Epithelial cell of prostate (primary cell): ENCODE measurements around the gene SPEG.

ENCODE experiments used
- DNase-seq: peaks from one replicate; pipeline ENCODE4 v3.0.0-alpha.2; 2011; ENCODE audit warnings: low read depth, low spot score
- H3K27ac ChIP-seq: fragments of 450-650 bp; 2 replicates; pipeline ENCODE4 v1.5.1; 2017; ENCODE audit warnings: mild to moderate bottlenecking

The SPEG gene

DNA sequence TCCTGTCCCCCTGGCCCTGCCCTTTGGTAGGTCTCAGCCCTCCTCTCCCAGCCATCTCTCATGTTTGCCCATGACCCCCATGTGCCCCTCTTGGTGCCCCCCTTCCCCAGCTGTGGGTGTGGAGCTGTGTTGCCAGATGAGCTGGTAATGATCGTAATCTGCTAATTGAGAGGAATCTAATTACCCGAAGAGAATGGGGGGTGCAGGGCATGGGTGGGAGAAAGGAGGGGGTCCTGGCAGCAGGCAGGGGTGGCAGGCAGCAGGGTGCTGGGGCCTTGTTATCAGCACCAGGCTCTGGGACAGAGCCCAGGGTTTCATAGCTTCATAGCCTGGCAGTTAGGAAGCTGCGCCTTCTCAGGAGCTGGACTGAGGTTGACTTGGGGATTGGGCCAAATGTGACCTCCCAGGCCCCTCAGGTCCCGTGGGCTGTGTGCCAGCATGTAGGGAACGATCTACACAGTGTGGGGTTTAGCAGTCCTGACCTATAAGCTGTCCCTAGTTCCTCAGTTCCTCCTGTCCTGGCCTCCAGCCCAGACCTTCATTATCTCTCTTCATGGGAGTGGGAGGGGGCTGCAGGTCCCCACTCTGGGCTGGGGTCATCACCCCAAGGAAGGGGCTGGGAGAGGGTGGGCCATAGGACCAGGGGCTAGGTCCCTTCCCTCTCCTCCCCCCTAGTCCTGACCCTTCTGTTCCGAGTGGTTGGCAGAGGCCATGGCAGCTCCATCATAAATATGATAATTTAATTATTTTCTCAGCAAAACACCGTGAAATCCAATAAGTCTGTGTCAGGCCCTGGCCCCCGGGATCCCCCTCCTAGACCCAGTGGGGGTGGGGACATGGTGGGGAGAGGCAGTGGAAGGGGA lies 73.2 kb downstream of the SPEG start:
- DNase-seq = no peak
- H3K27ac ChIP-seq = no peak overlapping the region

DNA sequence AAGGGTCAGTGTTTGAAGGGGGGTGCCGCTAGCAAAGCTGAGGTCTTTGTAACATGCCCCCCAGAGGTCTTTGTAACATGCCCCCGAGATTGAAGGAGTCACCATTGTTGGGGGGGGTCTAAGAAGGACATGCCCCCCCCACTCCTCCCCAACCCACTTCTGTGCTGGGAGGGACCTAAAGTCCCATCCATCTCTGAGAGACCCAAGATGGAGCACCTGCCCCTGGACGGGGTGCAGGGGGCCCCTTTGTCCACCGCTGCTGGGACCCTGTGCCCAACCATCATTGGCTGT lies 73.7 kb downstream of the SPEG start:
- no peak overlapping the region for H3K27ac ChIP-seq

DNA sequence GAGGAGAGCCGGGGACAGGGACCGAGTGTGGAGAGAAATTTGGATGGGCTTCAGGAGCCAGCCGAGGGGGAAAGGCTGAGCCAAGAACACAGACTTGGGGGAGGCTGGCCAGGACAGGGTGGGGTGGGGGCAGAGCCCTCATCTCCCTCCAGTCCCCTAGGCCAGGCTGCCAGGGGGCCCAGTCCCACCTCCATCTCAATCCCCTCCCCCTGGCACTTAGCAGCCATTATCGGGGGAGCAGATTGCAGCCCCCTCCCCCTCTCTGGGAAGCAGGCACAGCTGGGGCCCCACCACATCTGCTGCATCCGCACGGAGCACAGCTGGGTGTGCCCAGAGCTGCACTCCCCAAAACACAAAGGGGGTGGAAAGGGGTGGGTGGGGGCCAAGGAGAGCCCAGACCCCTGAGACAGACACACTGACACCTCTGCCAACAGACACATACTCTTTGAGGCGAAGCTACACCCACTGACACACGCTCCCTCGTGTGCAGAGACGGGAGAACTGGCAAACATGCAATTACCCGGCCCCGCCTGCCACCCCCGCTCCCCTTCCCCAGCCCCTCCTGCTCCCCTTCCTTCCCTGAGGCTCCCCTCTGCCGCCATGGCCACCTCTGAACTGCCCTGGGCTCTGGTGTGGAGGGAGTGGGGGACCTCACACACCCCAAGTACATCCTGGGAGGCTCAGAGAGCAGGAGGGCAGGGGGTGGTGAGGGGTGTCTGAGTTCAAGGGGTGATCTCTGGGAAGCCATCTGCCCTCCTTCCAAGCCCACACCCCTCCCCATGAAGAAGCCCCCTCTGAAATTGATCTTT lies 74.5 kb downstream of the SPEG start:
- no peak for DNase-seq
- H3K27ac ChIP-seq = no peak overlapping the region

More for the DNA sequence above, 73.7 kb downstream of the SPEG start:
- no peak for DNase-seq

DNA sequence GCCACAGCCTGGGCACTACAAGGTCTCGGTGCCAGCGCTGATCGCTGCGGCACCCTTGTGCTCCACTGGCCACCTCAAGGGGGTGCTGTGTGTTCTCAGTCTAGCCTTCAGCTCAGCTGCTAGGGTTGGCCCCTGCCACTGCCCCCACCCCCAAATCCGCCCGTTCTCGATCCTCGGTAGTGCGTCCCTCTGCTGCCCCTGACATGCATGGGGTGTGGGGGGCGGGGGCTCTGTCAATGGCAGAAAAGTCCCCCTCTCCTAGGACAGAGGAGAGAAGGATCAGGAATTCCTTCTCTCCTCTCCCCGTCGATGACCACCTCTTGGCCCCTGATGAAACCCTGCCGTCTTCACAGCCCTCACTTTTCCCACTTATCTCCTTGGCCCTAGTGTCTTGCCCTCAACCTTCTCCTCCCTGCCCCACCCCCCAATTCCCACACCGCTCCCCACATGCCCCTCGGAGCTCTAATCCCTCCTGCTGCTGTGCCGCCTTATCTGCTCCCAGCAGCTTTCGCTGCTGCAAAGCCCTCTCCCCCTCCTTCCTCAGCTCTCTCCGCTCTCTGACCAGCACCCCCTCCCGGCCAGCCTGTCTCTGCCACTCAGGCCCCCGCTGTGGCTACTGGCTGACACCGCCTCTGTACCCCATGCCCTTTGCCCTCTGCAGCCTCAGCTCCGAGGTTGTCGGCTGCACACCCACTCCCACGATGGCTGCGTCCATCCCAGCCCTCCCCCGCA lies 75.3 kb downstream of the SPEG start:
- no peak for DNase-seq
- no peak overlapping the region for H3K27ac ChIP-seq

DNA sequence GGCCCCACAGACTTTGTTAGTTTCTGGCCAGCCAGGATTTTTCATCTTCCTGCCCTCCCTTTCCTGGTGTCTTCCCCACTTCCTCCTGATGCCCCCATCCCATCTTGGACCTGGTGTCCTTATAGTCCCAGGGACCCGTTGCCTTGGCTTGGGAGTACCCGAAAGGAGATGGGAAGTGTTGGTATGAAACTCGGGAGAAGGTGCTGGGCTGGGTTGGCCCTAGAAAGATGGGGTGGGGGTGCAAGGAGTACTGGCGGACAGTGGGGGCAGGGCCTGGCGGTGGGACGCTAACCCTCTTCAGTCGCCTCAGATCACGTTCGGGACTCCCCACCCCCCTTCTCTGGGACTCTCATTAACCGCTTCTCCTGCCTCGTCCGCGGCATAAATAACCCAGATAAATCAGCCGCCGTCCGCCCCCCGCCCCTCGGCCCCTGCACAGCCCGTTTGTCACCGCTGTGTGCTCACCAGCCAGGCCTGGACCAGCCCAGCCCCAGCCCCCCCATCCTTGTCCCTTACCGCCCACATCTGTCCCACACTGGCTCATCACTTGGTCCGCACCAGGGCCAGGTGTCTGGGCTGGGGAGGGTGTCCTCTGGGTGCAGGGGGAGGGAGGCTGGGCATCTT lies 76.0 kb downstream of the SPEG start:
- no peak for DNase-seq
- no peak overlapping the region for H3K27ac ChIP-seq

DNA sequence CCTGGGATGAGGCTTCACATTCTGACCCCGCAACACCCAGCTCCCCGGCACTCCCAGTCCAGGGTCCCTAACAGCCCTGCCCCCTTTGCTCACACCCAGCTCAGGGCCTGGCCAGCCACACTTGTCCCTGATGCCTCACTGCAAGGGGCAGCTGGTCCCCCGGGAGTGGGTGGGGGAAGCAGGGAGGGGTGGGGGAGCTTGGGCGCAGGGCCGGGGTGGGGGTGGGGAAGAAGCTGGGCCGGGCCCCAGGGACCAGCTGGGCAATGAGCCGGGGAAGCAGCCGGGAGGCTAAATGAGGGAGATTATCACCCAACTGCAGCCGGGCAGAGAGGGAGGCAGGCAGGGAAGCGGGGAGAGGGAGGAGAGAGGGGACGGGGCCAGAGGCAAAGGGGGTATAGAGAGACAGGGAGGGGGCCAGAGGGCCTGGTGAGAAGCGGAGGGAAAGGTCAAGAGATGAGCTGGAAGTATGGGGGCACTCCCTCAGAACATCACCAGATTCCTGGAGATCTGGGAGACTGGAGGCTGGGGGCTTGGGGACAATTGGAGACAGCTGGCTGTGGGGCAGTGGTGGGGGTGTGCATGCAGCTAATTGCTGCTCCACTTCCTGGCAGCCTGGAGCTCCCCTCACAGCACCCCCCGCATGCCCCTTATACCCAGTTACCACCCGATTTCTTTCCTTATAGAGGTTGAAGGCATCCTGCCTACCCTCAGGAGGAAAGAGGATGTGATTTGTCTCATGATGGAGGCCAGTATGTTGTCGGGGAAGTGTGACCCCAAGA lies 77.1 kb downstream of the SPEG start:
- no peak for DNase-seq
- no peak overlapping the region for H3K27ac ChIP-seq

DNA sequence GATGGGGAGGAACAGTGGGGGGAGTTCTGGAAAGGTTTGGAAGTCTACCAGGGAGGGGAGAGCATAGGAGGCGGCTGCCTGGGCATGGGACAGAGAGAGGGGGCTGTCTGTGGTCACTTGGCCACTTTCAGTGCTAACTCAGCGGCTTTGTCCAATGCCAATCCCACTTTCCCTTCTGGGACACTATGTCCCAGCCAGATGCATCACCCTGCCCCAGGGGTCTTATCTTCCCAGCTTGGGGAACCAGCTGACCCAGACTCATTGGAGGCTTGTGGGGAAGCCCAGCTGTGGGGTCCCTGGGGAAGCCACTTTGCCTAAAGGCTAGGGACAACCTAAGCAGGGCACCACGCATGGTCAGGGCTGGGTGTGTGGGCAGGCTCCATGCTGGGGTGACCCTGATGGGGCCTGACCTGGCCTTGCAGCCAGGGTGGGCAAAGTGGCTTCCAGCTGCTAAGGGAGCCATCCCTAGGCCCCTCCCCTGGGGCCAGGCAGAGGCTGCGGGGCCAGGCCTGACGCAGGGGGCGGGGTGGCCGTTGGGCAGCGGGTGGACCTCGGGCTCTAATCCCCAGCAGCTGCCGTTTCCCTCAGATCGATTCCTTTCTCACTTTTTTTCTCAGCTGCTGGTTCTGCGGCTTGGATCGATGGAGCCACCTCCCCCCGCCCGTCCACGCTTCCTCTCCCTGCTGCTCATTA lies 78.0 kb downstream of the SPEG start:
- no peak for DNase-seq

DNA sequence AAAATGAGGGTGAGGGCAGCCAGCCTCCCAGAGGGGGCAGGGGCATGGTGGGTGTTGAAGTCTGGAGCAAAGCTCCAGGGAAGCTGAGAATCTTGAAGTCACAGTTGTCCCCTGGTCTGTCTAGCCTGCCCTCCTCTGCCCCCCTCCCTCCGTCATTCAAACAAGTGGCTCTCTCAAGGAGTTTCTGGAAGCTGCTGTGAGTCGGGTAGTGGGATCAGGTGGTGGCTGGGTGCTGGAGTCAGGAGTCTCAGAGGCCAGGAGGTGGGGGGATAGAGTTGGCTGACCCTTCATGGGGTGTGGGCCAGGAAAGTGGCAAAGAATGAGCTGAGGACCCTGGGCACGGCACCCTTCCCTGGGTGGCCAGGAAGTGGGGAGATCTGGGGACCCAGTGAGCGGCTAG lies 79.1 kb downstream of the SPEG start:
- no peak for DNase-seq
- no peak overlapping the region for H3K27ac ChIP-seq

More for the DNA sequence above, 78.0 kb downstream of the SPEG start:
- no peak overlapping the region for H3K27ac ChIP-seq

DNA sequence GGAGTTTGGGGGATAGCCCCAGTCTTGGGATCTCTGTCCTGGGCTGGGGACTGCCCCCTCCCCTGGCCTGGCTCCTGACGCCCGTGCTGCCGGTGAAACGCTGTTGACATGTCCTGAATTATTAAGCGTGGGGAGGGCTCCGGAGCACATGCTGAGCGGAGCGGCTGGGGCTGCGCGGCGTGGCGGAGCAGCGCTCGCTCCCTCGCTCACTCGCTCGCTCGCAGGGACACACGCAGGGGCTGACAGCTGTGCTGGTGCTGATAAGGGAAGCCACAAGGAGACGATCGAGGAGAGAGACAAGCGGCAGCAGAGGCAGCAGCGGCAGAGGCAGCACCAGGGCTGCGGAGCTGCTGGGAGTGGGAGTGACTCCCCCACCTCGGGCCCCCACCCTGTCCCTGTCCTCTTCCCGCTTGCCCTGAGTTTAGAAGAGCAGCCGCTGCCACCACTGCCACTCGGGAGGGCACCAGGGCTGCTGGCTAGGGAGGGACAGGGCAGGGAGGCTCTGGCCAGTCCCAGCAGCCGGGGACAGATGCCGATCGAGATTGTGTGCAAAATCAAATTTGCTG lies 79.6 kb downstream of the SPEG start, which contains the start of gene ASIC4:
TSS of gene ASIC4 (plus strand) at position 287 of the 566 bp plus-strand sequence. CDS start at position 530, 243 bp downstream.
- no peak within 1 kb of the TSS for H3K27ac ChIP-seq
- DNase-seq = no peak

DNA sequence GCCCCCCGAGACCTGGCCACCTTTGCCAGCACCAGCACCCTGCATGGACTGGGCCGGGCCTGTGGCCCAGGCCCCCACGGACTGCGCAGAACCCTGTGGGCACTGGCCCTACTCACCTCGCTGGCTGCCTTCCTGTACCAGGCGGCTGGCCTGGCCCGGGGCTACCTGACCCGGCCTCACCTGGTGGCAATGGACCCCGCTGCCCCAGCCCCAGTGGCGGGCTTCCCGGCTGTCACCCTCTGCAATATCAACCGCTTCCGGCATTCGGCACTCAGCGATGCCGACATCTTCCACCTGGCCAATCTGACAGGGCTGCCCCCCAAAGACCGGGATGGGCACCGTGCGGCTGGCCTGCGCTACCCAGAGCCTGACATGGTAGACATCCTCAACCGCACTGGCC lies 80.2 kb downstream of the SPEG start:
- DNase-seq = no peak
- no peak overlapping the region for H3K27ac ChIP-seq

DNA sequence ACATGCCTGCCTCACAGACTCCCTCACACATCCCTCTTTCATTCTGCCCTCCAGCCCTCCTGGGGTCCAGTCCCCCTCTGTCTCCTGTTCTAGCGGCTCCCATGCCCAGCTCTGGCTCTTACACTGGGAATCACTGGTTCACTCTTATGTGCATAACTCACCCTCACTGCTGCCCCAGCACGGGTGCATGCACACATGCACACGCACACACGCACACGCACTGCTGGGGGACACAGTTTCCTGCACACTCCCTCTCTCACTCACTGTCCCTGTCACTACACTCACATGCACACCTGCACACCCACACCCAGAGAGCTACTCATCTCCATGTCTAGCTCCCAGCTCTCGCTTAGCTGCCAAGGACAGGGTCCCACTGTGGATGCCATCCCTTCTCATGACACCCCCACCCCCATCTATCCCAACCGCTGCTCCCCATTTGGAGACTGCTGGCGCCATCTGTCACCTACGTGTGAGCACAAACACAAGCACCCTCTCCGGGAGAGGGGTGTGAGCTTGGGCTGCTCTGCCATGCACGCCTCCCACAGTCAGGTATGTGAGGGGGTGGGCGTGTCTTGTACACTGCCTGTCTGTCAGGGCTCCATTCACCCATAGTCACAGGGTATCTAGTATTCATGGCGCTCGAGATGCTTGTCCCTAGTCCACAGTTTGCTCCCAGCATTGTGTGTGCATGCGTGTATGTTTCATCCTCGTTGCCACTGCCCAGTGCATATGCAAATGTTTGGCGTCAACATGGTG lies 81.4 kb downstream of the SPEG start:
- H3K27ac ChIP-seq = no peak overlapping the region
- no peak for DNase-seq

DNA sequence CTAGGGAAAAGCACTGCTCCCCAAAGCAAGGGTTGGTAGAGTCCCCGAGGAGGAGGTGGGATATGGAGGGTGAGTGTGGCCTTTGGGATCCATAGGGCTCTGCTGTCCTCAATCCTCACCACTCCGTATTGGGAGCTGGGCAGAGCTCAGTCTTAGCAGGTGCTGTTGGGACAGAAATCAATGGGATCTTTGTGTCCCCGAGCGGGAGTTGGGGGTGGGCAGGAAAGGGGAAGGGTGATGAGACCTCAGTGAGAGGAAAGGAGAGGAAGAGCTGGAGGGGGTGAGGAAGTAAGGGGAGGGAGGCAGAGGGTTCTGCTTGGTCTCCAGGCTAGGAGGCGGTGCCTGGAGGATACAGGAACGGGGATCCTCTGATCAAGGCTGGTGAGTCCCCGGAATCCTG lies 82.2 kb downstream of the SPEG start:
- no peak overlapping the region for H3K27ac ChIP-seq
- DNase-seq = no peak

DNA sequence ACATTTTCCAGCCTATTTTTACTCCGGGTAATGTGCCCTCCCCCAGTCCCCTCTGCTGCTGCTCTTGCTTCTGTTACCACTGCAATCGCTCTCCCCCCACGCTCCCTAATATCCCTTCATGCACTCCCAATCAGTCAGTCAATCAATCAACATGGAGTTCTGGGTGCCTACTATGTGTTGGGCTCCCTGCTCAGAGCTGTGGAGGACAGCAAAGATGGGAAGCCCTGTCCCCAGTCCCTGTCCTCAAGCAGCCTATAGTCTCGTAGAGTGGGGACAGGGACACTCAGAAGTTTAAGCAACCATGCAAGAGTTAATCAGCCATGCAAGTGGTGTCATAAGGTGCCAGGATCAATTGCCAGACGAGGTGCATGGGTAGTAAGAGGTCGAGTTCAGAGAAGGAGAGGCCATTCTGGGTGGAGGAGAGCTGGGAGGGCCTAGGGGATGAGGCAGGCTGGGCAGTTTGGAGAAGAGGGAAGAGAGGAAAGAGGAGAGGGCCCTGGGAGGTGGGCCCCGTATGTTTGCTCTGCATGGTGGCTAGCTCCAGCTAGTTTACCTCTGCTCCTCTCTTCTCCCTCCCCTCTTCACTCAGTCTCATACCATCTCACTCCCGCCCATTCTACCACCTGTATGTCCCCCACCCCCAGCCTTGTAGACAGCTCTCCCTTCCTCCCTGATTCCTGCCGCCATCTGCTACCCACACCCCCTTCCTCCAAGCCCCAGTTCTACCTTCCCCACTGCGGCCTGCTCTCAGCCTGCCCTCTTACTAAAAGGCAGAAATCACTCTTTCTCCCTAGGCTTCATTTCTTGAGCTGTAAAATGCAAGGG lies 83.5 kb downstream of the SPEG start:
- H3K27ac ChIP-seq = no peak overlapping the region
- no peak for DNase-seq

DNA sequence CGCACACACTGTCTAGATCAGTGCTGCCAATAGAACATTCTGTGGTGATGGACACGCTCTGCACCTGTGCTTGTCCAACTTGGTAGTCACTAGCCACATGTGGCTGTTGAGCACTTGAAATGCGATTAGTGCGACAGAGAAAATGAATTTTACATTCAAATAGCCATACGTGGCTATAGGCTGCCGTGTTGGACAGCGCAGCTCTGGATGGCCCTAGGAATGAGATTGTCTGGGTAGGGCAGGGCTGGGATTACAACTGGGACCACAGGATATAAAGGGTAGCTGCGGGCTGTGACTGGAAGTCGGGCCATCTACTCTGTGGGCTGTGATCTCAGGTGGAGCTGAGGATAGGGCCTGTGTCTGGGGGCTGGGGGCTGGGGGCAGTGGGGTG lies 84.9 kb downstream of the SPEG start:
- DNase-seq = no peak
- H3K27ac ChIP-seq = no peak overlapping the region

DNA sequence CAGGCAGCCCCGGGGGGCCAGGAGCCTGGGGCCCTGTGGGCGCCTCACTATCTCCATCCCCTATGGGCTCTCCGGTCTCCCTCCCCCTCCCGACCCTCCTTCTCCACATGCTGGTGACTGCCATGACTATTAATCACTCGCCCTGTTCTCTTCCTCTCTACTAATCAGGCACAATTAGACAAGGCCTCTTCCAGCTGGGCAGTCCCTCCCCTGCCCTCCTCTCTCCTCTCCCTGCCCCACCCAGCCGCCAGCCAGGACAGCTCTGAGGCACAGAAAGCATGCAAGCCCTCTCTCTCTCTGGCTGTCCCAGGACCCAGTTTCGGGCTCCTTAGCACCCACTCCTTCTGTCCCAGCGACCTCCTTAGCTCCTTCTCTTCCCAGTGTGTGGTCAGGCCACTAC lies 85.4 kb downstream of the SPEG start:
- no peak for DNase-seq

DNA sequence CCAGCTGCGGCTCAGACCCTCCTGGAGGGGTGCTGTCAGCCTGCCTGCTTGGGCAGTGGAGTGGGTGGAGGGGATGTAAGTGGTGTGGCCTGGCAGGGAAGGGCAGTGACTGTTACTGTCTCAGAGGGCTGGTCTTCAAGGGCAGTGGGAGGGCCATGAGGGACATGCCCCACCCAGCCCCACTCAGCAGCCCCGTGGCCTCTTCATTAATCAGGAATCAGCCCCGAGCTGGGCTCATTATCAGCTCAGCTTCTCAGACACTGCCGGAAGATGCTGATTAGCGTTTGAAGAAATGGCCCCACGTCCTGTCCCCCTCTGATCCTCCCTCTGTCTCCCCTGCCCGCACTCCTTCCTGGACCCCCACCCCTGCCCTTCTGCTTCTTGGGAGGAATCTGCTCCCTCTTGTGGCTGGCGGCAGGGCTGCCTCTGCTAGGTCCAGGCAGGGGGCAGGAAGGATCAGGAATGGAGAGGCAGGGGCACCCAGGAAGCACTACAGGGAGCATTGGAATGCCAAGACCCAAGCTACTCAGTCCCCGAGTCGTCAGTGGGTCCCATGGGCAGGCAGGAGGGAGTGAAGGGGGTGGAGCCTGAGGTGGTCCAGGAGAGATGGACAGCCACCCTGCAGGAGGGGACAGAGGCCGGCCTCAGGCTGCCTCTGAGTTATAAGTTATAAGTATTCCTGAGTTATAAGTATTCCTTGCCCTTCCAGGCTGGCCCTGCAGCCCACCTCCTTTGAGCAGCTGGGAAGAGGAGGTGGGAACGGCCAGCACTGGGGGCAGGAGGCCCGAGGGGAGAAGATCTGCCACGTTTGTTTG lies 86.6 kb downstream of the SPEG start:
- DNase-seq = no peak
- H3K27ac ChIP-seq = no peak overlapping the region

More for the DNA sequence above, 85.4 kb downstream of the SPEG start:
- H3K27ac ChIP-seq = no peak overlapping the region
